GM21723 (cell line): ENCODE data around the gene B4GALT2.

Experiments used
- ATAC-seq: cut with Tn5 transposase; IDR thresholded peaks from one replicate; pipeline ENCODE4 v1.9.1; 2021; ENCODE audit warnings: mild to moderate bottlenecking, moderate library complexity; ENCODE audit not compliant: unreplicated experiment

Gene B4GALT2

DNA sequence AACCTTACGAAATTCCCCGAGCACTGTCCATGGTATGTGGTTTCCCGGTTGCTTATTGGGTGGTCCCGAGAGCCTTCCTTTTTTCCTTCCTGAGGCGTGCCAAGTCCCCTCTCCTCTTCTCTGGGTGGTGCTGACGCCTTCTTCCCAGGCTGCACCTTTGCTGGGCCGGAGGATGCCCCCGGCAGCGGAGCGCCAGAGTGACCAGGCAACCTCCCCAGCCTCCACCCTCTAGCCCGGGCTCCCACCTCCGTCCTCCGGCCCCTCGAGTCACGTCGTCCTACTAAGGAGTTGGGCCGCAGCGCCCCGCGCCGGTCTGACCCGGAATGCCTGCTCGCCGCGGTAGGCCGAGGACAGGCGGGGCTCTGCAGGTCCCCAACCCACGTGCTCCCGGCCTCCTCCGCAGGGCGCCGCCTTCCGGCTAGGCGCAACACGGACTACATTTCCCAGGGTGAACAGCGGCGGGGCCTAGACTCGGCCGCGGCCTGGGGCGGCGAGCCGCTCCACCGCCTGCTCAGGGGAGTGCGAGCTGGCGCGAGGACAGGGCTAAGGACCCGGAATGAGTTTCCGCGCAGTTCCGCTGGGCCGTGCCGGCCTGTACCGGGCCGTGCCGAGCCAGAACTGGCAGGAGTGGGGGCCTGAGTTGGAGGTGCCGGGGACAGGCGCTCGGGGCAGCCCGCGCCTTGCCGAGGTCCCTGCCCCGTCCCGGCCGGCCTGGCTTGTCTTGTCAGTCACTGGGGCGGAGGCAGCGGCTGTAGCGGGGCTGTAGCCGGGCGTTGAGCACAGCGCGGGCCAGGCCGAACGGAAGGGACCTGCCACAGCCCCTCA is 32.6 kb upstream of the B4GALT2 start, which contains the start of gene IPO13:
Gene IPO13, plus strand, starts transcription at position 715 of the 825 bp plus-strand sequence. CDS start 651 bp downstream, outside the sequence.
- ATAC-seq, result peak; percentile 95

DNA sequence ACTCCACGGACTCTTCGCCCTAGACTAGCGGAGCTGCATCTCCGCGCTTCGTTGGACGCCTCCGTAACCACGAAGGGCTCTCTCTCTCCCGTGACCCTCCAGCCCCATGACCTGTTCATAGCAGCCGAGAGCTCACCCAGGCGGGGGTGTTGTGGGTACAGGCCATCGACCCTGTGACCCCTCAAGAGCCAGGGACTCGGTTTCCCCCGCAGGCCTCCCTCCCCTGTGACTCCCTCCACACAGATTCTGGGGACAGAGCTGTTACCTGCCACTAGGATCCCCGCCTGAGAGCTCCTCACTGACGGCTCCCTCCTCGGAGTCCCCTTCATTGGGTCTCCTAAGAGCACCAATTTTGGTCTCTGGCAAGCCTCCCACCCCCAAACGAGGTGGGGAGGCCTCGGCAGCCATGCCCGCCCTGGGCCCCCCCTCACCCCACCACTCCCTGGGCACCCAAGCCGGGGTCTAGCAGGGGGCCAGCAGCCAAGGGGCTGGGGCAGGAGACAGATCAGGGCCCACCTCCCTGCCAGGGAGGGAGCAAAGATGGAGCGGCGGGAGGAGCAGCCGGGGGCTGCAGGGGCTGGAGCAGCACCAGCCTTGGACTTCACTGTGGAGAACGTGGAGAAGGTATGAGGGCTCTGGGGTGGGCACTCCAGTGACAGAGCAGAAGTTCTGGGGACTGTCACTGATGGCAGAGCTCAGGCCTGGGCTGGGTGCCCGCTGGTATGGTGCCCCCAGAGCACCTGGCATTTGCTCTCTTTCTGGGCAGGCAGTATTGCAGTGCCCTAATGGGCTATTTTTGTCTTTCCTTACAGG is 31.7 kb upstream of the B4GALT2 start:
- ATAC-seq, result peak; percentile 3

DNA sequence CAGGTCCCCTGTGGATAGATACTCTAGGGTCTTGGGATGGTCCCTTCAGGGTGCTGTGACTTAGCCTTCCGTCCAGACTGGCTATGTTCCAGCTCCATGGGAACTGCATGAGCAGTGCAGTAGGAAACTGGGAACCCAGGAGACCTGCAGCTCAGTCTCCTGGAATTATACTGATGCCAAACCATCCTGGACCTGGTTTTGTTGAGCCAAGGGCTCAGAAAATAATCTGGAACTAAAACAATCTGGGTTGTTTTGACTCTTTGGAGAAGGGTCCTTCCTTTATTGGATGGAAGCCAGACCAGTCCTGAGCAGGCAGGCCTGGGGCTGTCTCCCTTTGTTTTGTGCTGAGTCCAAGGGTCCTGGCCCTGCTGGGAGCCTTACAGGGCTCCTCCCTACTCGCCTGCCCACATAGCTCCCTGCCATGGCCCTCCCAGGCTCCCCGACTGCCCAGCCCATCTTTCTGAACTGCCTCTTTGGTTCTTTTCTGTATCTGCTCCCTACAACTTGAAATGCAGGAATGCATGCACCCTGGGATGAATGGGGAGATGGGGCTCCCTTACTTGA is 31.1 kb upstream of the B4GALT2 start:
- ATAC-seq, result no peak

DNA sequence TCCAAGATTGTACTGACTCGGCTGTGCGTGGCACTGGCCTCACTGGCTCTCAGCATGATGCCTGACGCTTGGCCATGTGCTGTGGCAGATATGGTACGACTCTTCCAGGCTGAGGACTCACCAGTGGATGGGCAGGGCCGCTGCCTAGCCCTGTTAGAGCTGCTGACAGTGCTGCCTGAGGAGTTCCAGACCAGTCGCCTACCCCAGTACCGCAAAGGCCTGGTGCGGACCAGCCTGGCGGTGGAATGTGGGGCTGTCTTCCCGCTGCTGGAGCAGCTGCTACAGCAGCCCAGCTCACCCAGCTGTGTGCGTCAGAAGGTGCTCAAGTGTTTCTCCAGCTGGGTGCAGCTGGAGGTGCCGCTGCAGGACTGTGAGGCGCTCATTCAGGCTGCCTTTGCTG is 29.3 kb upstream of the B4GALT2 start:
- ATAC-seq, result no peak

DNA sequence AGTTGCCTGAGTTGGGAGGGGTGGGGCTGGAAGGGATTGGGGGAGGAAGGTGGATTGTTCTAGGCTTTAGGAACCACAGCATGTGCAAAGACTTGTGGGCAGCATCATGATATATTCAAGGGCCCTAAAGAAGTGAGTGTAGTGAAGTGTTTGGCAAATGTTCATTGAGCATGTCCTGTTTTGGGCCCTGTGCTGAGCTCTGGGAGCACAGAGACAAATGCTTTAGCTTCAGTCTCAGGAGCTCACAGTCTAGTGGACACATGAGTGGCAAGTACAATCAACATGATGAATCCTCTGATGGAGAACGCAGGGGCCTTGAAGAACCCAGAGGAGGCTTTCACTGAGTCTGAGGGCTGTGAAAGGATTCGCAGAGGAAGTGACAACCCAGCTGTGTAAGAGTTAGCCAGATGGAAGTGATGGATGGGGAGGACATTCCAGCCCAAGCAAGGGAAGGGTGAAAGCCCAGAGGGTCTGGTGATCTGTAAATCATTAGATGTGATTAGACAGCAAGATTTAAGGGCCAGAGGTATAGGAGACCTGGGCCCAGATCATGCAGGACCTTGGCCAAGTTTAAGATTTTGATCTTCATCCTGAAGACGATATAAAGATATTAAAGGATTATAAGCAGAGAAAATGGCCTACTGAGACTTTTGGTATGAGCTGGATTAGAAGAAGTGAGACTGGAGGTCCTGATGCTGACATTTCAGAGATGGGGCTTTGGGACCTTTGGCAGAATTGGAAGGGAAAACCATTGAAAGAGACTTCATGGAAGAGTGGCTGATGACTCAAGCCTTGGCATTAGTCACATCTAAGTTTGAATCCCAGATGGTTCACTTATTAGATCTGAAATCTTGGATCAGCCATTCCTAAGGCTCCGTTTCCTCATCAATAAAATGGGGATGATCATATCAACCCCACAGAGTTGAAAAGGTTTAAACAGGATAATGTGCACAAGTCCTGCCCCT is 27.7 kb upstream of the B4GALT2 start:
- ATAC-seq, result no peak

DNA sequence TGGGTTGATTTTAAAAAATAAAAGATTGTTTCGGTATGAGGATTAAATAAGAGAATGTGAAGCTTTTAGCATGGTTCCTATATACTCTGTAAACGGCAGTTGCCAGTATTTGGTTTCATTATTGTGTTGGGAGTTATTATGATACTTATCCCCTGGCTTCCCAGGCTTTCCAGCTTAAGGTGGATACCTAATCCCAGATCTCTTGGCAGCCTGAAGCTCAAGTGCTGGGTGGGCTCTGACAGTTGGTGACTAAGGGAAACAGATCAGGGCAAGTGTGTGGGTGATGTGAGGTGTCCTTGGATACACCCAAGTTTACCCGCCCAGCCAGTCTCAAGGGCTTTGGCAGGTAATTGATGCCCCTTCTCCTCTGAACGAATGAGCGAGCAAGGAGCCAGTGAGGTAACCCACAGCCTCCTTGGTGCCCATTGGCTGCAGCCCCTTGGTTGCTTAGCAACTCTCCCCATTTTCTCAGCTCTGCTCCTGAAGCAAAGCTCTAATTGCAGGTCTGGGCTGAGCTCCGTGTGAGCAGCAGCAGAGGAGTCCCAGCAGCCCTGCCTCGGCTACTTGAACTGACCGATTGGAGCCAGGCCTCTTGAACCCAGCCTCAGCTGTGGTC is 26.2 kb upstream of the B4GALT2 start:
- ATAC-seq, result no peak

DNA sequence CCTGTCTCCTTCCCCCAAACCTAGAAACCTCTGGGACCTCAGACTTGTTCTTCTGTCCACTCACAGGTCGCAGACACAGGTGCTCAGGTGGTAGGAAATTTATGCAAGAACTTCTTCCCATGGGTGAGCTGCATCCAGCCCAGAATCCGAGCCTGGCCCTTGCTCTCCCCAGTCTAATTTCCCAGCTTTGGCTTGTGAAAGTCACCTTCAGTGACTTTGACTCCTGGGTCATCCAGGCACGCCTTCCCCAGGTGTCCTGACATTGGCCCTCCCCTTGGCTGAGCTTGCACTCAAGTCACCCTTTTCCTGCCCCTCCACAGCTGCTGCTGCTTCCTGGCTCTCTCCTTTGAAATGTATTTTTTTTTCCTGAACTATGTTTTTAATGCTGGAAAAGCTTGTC is 25.6 kb upstream of the B4GALT2 start:
- no peak for ATAC-seq

DNA sequence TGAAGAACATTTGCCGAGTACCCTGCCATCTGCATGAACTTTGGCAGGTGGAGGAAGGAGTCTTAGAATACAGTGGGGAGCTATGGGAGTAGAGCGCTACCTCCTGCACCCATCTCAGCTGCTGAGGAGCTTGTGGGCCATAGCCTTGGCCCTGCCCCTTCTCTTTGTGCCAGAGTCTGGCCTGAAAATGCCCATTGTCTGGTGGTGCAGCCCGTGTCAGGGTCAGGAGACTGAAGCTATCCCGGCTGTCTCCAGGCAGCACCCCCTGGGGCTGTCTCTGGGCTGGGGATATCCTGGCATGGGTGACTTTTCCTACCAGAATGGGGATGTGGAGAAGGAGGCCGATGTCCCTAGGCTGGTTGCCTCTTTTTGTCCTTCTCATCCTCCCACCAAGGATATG is 25.0 kb upstream of the B4GALT2 start:
- no peak for ATAC-seq

DNA sequence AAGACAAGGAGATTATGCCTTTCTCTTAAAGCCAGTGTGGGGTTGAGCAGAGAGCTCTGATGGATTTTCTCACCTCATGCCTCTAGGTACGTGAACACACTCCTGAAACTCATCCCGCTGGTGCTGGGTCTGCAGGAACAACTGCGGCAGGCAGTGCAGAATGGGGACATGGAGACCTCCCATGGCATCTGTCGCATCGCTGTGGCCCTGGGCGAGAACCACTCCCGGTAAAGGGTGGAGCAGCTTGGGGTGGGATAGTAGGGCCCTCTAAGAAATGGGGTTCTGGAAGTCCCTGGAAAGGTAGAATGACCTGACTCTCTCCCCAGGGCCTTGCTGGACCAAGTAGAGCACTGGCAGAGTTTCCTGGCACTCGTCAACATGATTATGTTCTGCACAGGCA is 22.8 kb upstream of the B4GALT2 start:
- ATAC-seq, result no peak

DNA sequence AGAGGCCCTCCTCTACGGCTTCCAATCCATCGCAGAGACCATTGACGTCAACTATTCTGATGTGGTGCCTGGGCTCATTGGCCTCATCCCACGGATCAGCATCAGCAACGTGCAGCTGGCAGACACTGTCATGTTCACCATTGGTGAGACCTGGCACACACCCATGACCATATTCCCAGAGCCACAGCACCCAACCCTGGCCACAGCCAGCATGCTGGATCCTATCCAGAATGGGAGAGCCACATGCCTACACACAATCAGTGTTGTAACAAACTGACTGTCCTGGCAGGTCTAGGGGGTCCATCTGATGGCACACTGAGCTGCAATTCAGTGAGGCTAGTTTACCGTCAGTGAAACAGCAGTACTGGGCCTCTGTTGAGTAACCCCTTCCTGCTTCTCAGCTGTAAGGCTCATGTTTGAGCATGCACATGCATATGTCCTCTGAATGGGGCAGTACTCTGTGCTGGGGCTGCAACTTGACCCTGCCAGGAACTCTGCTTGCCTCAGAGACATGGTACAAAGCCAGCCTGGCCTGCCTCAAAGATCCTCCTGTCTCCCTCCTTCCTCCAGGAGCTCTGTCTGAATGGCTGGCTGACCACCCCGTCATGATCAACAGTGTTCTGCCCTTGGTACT is 21.5 kb upstream of the B4GALT2 start:
- ATAC-seq, result no peak

DNA sequence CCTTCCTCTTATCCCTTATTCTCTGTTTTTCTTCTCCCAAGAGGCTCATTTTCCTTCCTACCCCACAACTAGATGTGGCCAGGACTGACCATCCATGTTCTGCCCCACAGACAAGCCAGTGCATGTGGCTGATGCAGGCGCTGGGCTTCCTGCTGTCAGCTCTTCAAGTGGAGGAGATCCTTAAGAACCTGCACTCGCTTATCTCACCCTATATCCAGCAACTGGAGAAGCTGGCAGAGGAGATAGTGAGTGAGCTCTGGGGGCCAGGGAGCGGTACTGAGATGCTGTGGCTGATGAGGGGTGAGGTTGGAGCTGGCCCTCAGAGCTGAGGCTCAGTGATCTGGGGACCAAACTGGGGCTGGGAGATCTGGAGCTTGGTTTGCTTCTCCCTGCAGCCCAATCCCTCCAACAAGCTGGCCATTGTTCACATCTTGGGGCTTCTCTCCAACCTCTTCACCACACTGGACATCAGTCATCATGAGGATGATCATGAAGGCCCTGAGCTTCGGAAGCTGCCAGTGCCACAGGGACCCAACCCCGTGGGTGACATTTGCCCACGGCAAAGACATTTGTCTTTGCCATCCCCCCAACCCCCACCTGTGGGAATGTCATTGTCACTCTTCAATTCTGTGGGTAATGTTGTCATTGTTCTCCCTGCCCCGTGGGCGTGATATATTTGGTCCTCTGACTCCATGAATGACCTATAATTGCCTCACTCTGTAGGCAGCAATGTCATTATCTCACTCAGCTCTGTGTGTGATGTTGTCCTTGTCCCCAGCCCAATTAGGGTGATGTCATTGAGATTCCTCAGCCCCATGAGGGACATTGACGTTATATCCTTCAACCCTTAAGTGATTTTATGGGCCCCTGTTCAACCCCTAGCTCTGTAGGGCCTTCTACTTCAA is 20.4 kb upstream of the B4GALT2 start:
- no peak for ATAC-seq

DNA sequence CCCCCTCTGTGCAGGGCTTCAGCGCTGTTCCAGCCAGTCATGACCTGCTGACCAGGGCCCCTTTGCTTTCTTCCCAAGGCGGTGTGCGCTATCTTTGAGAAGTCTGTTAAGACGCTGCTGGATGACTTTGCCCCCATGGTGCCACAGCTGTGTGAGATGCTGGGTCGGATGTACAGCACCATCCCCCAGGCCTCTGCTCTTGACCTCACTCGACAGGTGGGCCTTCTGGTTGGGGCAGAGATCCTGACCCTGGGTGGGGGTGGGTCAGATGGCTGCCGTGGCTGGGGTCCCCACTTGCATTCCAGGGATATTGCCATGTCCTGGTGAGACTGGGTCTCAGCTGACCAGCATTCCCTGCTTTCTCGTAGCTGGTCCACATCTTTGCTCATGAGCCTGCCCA is 18.2 kb upstream of the B4GALT2 start:
- no peak for ATAC-seq

DNA sequence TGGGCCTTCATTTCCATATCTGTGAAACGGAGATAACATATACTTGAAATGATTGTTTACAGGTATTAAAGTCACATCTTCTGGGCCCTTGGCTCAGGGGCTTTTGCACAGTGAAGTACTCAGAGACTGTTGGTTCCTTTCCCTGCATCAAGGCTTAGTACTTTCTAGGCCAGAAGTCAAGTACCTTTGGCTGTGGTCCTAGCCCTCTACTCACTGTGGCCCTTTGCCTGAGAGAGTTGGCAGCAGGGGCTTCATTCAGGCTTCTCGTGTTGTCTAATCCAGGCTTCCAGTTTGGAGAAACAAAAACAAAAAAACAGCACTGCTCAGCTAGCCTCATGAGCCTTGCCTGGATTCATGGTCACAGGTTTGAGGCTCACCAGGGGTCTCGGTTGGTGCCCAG is 17.3 kb upstream of the B4GALT2 start:
- ATAC-seq, result no peak

DNA sequence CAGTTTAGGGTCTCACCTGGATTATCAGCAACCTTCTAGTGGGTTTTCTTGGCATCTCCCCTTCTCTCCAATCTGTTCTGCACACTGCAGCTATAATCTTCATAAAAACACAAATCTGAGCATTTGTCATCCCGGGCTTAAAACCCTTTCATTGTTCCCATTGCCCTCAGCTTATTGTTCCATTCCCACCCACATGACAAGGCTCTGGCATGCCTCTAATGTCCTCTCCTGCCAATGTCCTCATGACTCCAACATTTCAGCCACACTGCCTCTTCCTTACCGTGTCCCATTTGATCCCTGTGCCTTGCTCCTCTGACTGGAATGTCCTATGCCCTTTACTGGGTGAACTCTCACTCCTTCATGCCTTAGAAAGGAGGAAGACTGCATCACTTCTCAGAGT is 16.7 kb upstream of the B4GALT2 start:
- no peak for ATAC-seq

DNA sequence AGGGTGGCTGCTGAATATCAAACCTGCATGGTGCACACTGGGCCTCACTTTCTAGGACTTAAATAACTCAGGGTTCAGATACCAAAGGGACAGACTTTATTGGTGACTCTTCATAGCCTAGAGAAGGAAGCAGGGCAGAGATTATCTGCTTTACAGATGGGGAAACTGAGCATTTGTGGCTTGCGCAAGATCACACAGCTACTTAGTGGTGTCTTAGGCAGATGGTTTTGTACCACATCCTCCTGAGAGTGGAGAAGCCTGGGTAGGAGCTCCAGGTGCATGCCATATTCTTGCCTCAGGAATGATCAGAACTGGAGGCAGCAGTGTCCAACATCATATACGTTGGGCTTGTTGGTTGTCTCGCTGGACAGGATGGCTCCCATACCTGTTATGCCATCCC is 16.0 kb upstream of the B4GALT2 start:
- ATAC-seq, result no peak

DNA sequence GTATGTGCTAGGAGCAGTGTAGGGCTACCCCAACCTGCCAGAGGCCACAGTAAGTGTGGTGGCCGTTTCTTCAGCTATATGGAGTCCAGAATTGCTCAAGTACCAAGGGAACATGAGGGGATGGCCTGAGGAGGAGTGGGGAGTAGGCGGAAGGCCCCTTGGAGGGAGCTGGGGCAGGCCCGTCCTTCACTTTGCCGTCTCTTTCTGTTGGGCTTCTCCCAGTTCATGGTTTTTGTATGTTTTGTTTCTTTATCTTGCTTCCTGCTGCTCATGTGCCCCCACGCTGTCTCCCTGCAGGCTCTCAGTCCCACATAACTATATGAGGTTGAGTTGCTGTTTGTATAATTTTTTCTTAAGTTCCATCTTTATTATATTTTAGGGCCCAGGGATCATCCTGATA is 15.1 kb upstream of the B4GALT2 start:
- ATAC-seq, result no peak

DNA sequence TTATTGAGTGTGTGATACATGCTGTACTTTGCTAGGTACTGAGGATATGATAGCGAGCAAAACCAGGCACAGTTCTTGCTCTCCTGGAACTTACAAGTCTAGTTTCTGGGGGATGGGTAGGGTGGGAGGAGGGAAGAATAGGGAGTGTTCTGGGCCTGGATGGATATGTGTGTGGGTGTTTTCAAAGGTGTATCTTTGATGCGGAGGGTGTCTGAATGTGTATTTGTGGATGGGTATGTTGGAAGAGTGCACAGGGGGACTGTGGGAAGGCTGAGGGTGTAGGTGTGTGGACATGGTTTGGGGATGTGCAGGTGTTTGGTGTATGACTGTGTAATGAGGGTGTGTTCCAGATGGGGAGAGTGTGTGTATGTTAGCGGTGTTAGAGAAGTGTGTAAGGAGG is 13.7 kb upstream of the B4GALT2 start:
- no peak for ATAC-seq

DNA sequence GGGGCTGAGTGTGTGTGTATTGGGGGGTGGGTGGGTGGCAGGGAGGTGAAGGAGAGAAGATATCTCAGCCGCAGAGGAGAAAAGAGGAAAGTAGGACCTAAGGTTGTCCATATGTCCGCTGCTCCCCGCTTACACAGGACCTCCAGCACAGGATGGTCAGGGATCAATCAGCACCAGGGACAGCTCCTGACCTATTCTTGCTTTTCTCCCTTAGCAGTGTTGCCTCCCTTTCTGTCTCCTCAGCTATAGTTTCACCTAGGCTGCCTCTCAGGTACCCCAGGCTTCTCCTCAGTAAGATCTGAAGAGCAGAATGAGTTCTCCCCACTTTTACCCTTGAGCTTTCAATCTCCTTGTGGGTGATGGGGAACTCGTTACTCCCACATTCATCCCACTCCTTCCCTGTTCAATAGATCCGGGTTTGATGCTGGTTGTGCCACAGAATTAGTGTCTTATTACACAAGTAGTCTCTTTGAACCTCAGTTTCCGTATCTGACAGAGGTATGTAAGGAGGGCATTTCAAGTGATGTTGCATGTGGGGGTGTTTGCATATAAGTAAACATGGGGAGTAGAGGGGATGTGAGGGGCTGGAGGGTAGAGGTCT is 10.6 kb upstream of the B4GALT2 start:
- no peak for ATAC-seq
